SU-DHL-6 (cell line): ENCODE measurements around the gene SIRT7.
A peak's percentile ranks its signal among the peaks of the same experiment; 100 is the strongest.

ENCODE experiments used
- H2AFZ ChIP-seq: fragments of 200-600 bp; sonication (generic); 2 replicates; pipeline ENCODE4 v1.6.1; 2014; ENCODE audit warnings: low read depth, mild to moderate bottlenecking, moderate library complexity, mixed read lengths, antibody characterized with exemption, low read length; ENCODE audit not compliant: severe bottlenecking
- H3F3A ChIP-seq: fragments of 200-600 bp; shearing (Covaris generic); 2 replicates; pipeline ENCODE4 v1.6.0; 2016; ENCODE audit warnings: antibody characterized with exemption, mild to moderate bottlenecking; ENCODE audit not compliant: insufficient read depth
- H3K27ac ChIP-seq: fragments of 200-600 bp; sonication (generic); 2 replicates; pipeline ENCODE4 v1.5.1; 2016; ENCODE audit warnings: low read depth, mild to moderate bottlenecking, low read length, moderate library complexity, mixed read lengths
- H3K27me3 ChIP-seq: fragments of 200-600 bp; sonication (generic), shearing (Covaris generic); 2 replicates; pipeline ENCODE4 v1.6.0; 2014; ENCODE audit warnings: mild to moderate bottlenecking, low read length
- H3K36me3 ChIP-seq: fragments of 200-600 bp; sonication (generic); 2 replicates; pipeline ENCODE4 v1.6.1; 2014; ENCODE audit warnings: mild to moderate bottlenecking, low read length, mixed read lengths
- H3K4me2 ChIP-seq: fragments of 300-600, 200-600 bp; shearing (Covaris generic), sonication (generic); 2 replicates; pipeline ENCODE4 v1.6.0; 2014; ENCODE audit warnings: low read length, low read depth, mild to moderate bottlenecking; ENCODE audit not compliant: poor library complexity, severe bottlenecking
- H3K4me3 ChIP-seq: fragments of 200-600 bp; sonication (generic); 2 replicates; pipeline ENCODE4 v1.5.1; 2014; ENCODE audit warnings: antibody characterized with exemption, low read length, mild to moderate bottlenecking, mixed read lengths; ENCODE audit not compliant: insufficient read depth, poor library complexity, severe bottlenecking
- H3K79me2 ChIP-seq: fragments of 200-600 bp; sonication (generic); 2 replicates; pipeline ENCODE4 v1.6.1; 2014; ENCODE audit warnings: mild to moderate bottlenecking, low read length, moderate library complexity; ENCODE audit not compliant: insufficient read depth
- H3K9ac ChIP-seq: fragments of 200-600 bp; sonication (generic); 2 replicates; pipeline ENCODE4 v1.7.0; 2014; ENCODE audit warnings: mild to moderate bottlenecking, low read length
- H3K9me2 ChIP-seq: fragments of 200-600 bp; sonication (generic); replicated peaks from 2 replicates; pipeline ENCODE4 v1.6.1; 2014; ENCODE audit warnings: low read length; ENCODE audit not compliant: insufficient read depth
- H3K9me3 ChIP-seq: fragments of 200-600 bp; sonication (generic); 2 replicates; pipeline ENCODE4 v1.6.1; 2014; ENCODE audit warnings: low read length, mixed read lengths; ENCODE audit not compliant: insufficient read depth
- H4K20me1 ChIP-seq: fragments of 200-600 bp; sonication (generic); 2 replicates; pipeline ENCODE4 v1.6.1; 2014; ENCODE audit warnings: low read depth, mild to moderate bottlenecking, antibody characterized with exemption, low read length, moderate library complexity, mixed read lengths
- CTCF ChIP-seq: fragments of 200-600 bp; sonication (generic); IDR thresholded peaks from one replicate; pipeline ENCODE4 v1.5.1; 2017; ENCODE audit warnings: antibody characterized with exemption, mild to moderate bottlenecking, low read length, moderate library complexity; ENCODE audit not compliant: insufficient read depth, poor library complexity, severe bottlenecking
- EZH2phosphoT487 ChIP-seq: fragments of 200-600 bp; sonication (generic), shearing (Covaris generic); conservative IDR thresholded peaks from 2 replicates; pipeline ENCODE4 v1.6.1; 2018; ENCODE audit warnings: mild to moderate bottlenecking, antibody characterized with exemption, low read length, moderate library complexity, mixed read lengths

SIRT7 gene

GRCh38 chr17:81866440-81867169, 51.4 kb downstream of the SIRT7 start:
- Histone ChIP-seq H2AFZ (no peak overlapping the region), H4K20me1 (no peaks in the 10 kb centered on the region; the same call in 1 of the 2 replicates), H3K9me2 (no peaks in the 10 kb centered on the region), H3K27ac (peak overlapping the region; percentile 59), H3K36me3 (0 out of 2 replicates have a peak, but pooled peaks cover 4% of the 10 kb centered on the region), H3K27me3 (no peaks in the 10 kb centered on the region), H3F3A (peaks cover 44% of the 10 kb centered on the region), H3K4me2 (no peak overlapping the region), H3K9me3 (no peaks in the 10 kb centered on the region), H3K4me3 (no peak overlapping the region), H3K9ac (peak overlapping the region; percentile 18; the same call in 1 of the 2 replicates), H3K79me2 (peaks cover 35% of the 10 kb centered on the region)
- TF ChIP-seq CTCF (no peak), EZH2phosphoT487 (no peak)

- Histone ChIP-seq H3K79me2 (peaks cover 36% of the 10 kb centered on the region), H2AFZ (no peak overlapping the region)
Observed at GRCh38 chr17:81865733-81866439, 52.1 kb downstream of the SIRT7 start.

GRCh38 chr17:81865358-81865732, 52.6 kb downstream of the SIRT7 start:
- no peak overlapping the region for H3K9ac ChIP-seq
- no peaks in the 10 kb centered on the region for H3K9me3 ChIP-seq
- no peak overlapping the region for H3K4me3 ChIP-seq
- no peaks in the 10 kb centered on the region for H3K27me3 ChIP-seq
- no peaks in the 10 kb centered on the region for H3K9me2 ChIP-seq
- no peak for TF ChIP-seq EZH2phosphoT487
- TF ChIP-seq CTCF, result no peak
- H3F3A ChIP-seq, result peaks cover 41% of the 10 kb centered on the region
- H2AFZ ChIP-seq, result no peak overlapping the region
- H3K4me2 ChIP-seq, result no peak overlapping the region
- peaks cover 32% of the 10 kb centered on the region for H3K79me2 ChIP-seq
- H3K36me3 ChIP-seq, result 0 out of 2 replicates have a peak, but pooled peaks cover 4% of the 10 kb centered on the region
- no peak overlapping the region for H3K27ac ChIP-seq
- H4K20me1 ChIP-seq, result no peaks in the 10 kb centered on the region; the same call in 1 of the 2 replicates

More at GRCh38 chr17:81865733-81866439, 52.1 kb downstream of the SIRT7 start:
- H4K20me1 ChIP-seq, result no peaks in the 10 kb centered on the region; the same call in 1 of the 2 replicates
- H3K9me2 ChIP-seq, result no peaks in the 10 kb centered on the region
- no peaks in the 10 kb centered on the region for H3K9me3 ChIP-seq
- no peak overlapping the region for H3K4me3 ChIP-seq
- H3K9ac ChIP-seq, result no peak overlapping the region
- no peak overlapping the region for H3K4me2 ChIP-seq
- peaks cover 44% of the 10 kb centered on the region for H3F3A ChIP-seq
- 0 out of 2 replicates have a peak, but pooled peaks cover 4% of the 10 kb centered on the region for H3K36me3 ChIP-seq
- TF ChIP-seq CTCF, result no peak
- TF ChIP-seq EZH2phosphoT487, result no peak
- H3K27ac ChIP-seq, result no peak overlapping the region
- H3K27me3 ChIP-seq, result no peaks in the 10 kb centered on the region
